Body of pancreas (tissue), 4 donors: Measurements from ENCODE around the gene IFT122.

Experiments
- POLR2A ChIP-seq, 3 donors: fragments of 450-650 bp; IDR thresholded peaks; one replicate each; pipeline ENCODE4 v1.6.1; 2016; ENCODE audit warnings: antibody characterized with exemption in 3 of 3, mild to moderate bottlenecking in 2 of 3
- TF ChIP-seq, protein P1 (sequence below), 7 experiments: fragments of 450-650 bp in 4 of 7; fragments of 200-600 bp in 3 of 7; sonication (generic) in 3 of 7; IDR thresholded peaks; one replicate each; pipeline ENCODE4 v1.5.1; 2016 to 2019; ENCODE audit warnings: antibody characterized with exemption in 7 of 7

DNA sequence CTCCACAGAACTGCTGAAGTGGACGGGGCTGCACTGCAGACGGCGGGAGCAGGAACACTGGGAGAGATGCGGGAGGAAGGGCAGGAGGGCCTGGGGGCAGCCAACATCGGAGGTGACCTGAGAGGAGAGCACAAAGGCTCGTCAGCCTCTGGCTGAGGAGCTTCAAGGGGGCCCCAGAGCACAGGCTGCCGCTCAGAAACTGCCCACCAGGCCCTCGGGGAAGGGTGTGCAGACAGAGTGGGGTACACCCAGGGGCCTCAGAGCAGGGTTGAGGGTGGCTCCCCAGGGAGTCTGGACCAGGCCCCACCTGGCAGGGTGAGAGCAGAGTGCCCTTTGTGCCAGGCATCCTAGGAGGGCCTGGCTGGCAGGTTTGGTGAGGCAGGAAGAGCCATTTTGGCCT is 73.7 kb downstream of the IFT122 start:
- TF ChIP-seq, protein P1, sequence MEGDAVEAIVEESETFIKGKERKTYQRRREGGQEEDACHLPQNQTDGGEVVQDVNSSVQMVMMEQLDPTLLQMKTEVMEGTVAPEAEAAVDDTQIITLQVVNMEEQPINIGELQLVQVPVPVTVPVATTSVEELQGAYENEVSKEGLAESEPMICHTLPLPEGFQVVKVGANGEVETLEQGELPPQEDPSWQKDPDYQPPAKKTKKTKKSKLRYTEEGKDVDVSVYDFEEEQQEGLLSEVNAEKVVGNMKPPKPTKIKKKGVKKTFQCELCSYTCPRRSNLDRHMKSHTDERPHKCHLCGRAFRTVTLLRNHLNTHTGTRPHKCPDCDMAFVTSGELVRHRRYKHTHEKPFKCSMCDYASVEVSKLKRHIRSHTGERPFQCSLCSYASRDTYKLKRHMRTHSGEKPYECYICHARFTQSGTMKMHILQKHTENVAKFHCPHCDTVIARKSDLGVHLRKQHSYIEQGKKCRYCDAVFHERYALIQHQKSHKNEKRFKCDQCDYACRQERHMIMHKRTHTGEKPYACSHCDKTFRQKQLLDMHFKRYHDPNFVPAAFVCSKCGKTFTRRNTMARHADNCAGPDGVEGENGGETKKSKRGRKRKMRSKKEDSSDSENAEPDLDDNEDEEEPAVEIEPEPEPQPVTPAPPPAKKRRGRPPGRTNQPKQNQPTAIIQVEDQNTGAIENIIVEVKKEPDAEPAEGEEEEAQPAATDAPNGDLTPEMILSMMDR (IDR thresholded peaks at IDR 0.05): no peak
- no peak for TF ChIP-seq POLR2A (IDR thresholded peaks at IDR 0.05)
